Gastrocnemius medialis (tissue), 4 donors: ENCODE results near the gene CAMK2D.

Source experiments
- CTCF ChIP-seq, 5 experiments: fragments of 450-650 bp in 3 of 5; fragments of 200-600 bp in 2 of 5; sonication (generic) in 2 of 5; IDR thresholded peaks in 4 of 5; conservative IDR thresholded peaks in 1 of 5; 1 replicate in 4 of 5; 2 replicates in 1 of 5; pipeline ENCODE4 v1.5.1; 2016 to 2019; ENCODE audit warnings: antibody characterized with exemption in 5 of 5, mild to moderate bottlenecking in 3 of 5, moderate library complexity in 3 of 5
- POLR2A ChIP-seq, 2 donors: fragments of 450-650 bp; IDR thresholded peaks; one replicate each; pipeline ENCODE4 v1.6.1; 2017; ENCODE audit warnings: antibody characterized with exemption in 2 of 2, mild to moderate bottlenecking in 2 of 2, moderate library complexity in 2 of 2

- TF ChIP-seq CTCF (IDR thresholded peaks at IDR 0.05 in 4 of 5, conservative IDR thresholded peaks at IDR 0.05 in 1 of 5) (no peak), POLR2A (IDR thresholded peaks at IDR 0.05) (no peak)
Observed at GRCh38 chr4:113548303-113548702, 213.2 kb downstream of the CAMK2D start.
